NCI-H146 (cell line): ENCODE data around the gene RUNX3.
"Not testable (repeated sequence)": the region's sequence is repeated elsewhere in the genome, so short reads cannot be mapped to it uniquely, and the experiment has no call there.

Experiments used
- DNase-seq: peaks from one replicate; lab custom pipeline; 2025; lab: John Stamatoyannopoulos, UW

RUNX3 gene

GRCh38 chr1:24901791-24902470 is 28.1 kb downstream of the RUNX3 start:
- no peak for DNase-seq

GRCh38 chr1:24900985-24901781 is 28.9 kb downstream of the RUNX3 start:
- no peak for DNase-seq

- no peak for DNase-seq
These were observed 29.6 kb downstream of the RUNX3 start for GRCh38 chr1:24900486-24900849.

GRCh38 chr1:24899581-24900485 is 30.2 kb downstream of the RUNX3 start:
- no peak for DNase-seq

- DNase-seq = no peak
These were observed 31.1 kb downstream of the RUNX3 start for GRCh38 chr1:24898909-24899439.

- DNase-seq = peak; percentile 3
These were observed 31.7 kb downstream of the RUNX3 start for GRCh38 chr1:24898152-24898908.

- DNase-seq = no peak
These were observed 32.6 kb downstream of the RUNX3 start for GRCh38 chr1:24897263-24898151.

- DNase-seq = no peak
These were observed 33.3 kb downstream of the RUNX3 start for GRCh38 chr1:24896596-24897262.

GRCh38 chr1:24896176-24896575 is 33.9 kb downstream of the RUNX3 start:
- no peak for DNase-seq

- no peak for DNase-seq
These were observed 34.6 kb downstream of the RUNX3 start for GRCh38 chr1:24895511-24895910.

GRCh38 chr1:24894002-24894401 is 36.1 kb downstream of the RUNX3 start:
- no peak for DNase-seq

GRCh38 chr1:24893431-24893830 is 36.6 kb downstream of the RUNX3 start:
- no peak for DNase-seq

GRCh38 chr1:24892188-24893153 is 37.6 kb downstream of the RUNX3 start:
- no peak for DNase-seq

GRCh38 chr1:24891367-24891766 is 38.7 kb downstream of the RUNX3 start:
- not testable (repeated sequence) for DNase-seq

- DNase-seq = no peak
These were observed 39.2 kb downstream of the RUNX3 start for GRCh38 chr1:24890887-24891286.

- no peak for DNase-seq
These were observed 41.0 kb downstream of the RUNX3 start for GRCh38 chr1:24888971-24889676.

GRCh38 chr1:24888061-24888970 is 41.8 kb downstream of the RUNX3 start:
- DNase-seq = no peak
